HFFc6 (cell line): ENCODE results near the gene SLFN12L. TPM values are rescaled to one million over a fixed set of nuclear protein-coding genes. Genes with fewer than 3 reads are reported as not detected.
"Not testable (repeated sequence)": the region's sequence is repeated elsewhere in the genome, so short reads cannot be mapped to it uniquely, and the experiment has no call there.

ENCODE experiments used
- DNase-seq: peaks from one replicate; pipeline ENCODE4 v3.0.0-alpha.2; 2018
- H3K27ac Mint-ChIP-seq: 2 replicates; pipeline ENCODE4 v1.8.0; 2020; ENCODE audit warnings: mild to moderate bottlenecking, mixed read lengths
- H3K27me3 Mint-ChIP-seq: 2 replicates; pipeline ENCODE4 v1.8.0; 2021; ENCODE audit warnings: mild to moderate bottlenecking, moderate library complexity, mixed read lengths; ENCODE audit not compliant: insufficient read depth
- H3K36me3 Mint-ChIP-seq: 2 replicates; pipeline ENCODE4 v1.8.0; 2021; ENCODE audit warnings: low read depth, mixed read lengths
- H3K4me1 Mint-ChIP-seq: 2 replicates; pipeline ENCODE4 v1.8.0; 2020; ENCODE audit warnings: low read depth, mixed read lengths
- H3K4me3 Mint-ChIP-seq: 2 replicates; pipeline ENCODE4 v1.8.0; 2020; ENCODE audit warnings: mild to moderate bottlenecking, moderate library complexity, mixed read lengths
- H3K9me3 Mint-ChIP-seq: 2 replicates; pipeline ENCODE4 v1.8.0; 2020; ENCODE audit warnings: mild to moderate bottlenecking, mixed read lengths
- total RNA-seq, 6 experiments: library from RNA; stranded (reverse); fragmentation: NEBNext Ultra II Directional; extraction: Animal tissue kit (Norgen Biotek cat#: 25700); gene quantifications; 2 replicates in 1 of 6; 3 replicates in 5 of 6; pipeline ENCODE4 v1.2.3, GENCODE V29; 2021
- TF ChIP-seq, protein P1 (sequence below): fragments of 200-600 bp; sonication (generic); IDR thresholded peaks from 2 replicates; pipeline ENCODE4 v1.5.0; 2021; ENCODE audit warnings: antibody characterized with exemption, mild to moderate bottlenecking

The SLFN12L gene
- total RNA-seq, 6 experiments from 2014 or later: 0.13 to 0.34 (median 0.25) TPM; not detected in 2

DNA sequence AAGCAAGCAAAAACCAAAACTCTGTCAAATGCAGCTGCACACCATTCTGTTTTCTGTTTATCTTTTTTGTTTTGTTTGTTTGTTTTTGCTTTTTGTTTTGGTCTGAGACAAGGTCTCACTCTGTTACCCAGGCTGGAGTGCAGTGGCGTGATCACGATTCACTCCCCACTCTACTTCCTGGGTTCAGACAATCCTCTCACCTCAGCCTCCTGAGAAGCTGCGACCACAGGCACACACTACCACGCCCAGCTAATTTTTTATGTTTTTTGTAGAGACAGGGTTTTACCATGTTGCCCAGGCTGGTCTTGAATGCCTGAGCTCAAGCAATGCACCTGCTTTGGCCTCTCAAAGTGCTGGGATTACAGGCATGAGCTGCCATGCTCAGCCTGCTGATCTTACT is 69.7 kb downstream of the SLFN12L start:
- Mint-ChIP-seq H3K9me3 (no peaks in the 10 kb centered on the region), H3K27ac (no peak overlapping the region), H3K27me3 (peaks cover 19% of the 10 kb centered on the region), H3K4me3 (no peak overlapping the region), H3K36me3 (no peaks in the 10 kb centered on the region), H3K4me1 (no peaks in the 10 kb centered on the region)
- TF ChIP-seq, protein P1, sequence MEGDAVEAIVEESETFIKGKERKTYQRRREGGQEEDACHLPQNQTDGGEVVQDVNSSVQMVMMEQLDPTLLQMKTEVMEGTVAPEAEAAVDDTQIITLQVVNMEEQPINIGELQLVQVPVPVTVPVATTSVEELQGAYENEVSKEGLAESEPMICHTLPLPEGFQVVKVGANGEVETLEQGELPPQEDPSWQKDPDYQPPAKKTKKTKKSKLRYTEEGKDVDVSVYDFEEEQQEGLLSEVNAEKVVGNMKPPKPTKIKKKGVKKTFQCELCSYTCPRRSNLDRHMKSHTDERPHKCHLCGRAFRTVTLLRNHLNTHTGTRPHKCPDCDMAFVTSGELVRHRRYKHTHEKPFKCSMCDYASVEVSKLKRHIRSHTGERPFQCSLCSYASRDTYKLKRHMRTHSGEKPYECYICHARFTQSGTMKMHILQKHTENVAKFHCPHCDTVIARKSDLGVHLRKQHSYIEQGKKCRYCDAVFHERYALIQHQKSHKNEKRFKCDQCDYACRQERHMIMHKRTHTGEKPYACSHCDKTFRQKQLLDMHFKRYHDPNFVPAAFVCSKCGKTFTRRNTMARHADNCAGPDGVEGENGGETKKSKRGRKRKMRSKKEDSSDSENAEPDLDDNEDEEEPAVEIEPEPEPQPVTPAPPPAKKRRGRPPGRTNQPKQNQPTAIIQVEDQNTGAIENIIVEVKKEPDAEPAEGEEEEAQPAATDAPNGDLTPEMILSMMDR: no peak
- no peak for DNase-seq

- TF ChIP-seq, protein P1: no peak
- peaks cover 41% of the 10 kb centered on the region for H3K27me3 Mint-ChIP-seq
- peaks cover 3% of the 10 kb centered on the region; the same call in 1 of the 2 replicates for H3K36me3 Mint-ChIP-seq
- 0 out of 2 replicates have a peak, but pooled peaks cover 4% of the 10 kb centered on the region for H3K4me1 Mint-ChIP-seq
- H3K4me3 Mint-ChIP-seq: peak overlapping the region; percentile 38; the same call in 1 of the 2 replicates
- H3K27ac Mint-ChIP-seq: no peak overlapping the region
- no peaks in the 10 kb centered on the region; the same call in 1 of the 2 replicates for H3K9me3 Mint-ChIP-seq
- no peak for DNase-seq
These were observed 77.1 kb downstream of the SLFN12L start for GRCh38 chr17:35460354-35460851.

GRCh38 chr17:35454035-35454434 is 83.4 kb downstream of the SLFN12L start:
- H3K4me3 Mint-ChIP-seq, H3K27ac Mint-ChIP-seq, DNase-seq, H3K36me3 Mint-ChIP-seq, H3K9me3 Mint-ChIP-seq, H3K4me1 Mint-ChIP-seq: not testable (repeated sequence)
- peaks cover 52% of the 10 kb centered on the region for H3K27me3 Mint-ChIP-seq

- DNase-seq: no peak
- Mint-ChIP-seq H3K36me3 (no peaks in the 10 kb centered on the region), H3K4me1 (peaks cover 5% of the 10 kb centered on the region; the same call in 1 of the 2 replicates), H3K27ac (no peak overlapping the region), H3K4me3 (no peak overlapping the region), H3K9me3 (no peaks in the 10 kb centered on the region), H3K27me3 (peaks cover 53% of the 10 kb centered on the region)
- TF ChIP-seq, protein P1: no peak
These were observed 84.3 kb downstream of the SLFN12L start for GRCh38 chr17:35453171-35453570.

DNA sequence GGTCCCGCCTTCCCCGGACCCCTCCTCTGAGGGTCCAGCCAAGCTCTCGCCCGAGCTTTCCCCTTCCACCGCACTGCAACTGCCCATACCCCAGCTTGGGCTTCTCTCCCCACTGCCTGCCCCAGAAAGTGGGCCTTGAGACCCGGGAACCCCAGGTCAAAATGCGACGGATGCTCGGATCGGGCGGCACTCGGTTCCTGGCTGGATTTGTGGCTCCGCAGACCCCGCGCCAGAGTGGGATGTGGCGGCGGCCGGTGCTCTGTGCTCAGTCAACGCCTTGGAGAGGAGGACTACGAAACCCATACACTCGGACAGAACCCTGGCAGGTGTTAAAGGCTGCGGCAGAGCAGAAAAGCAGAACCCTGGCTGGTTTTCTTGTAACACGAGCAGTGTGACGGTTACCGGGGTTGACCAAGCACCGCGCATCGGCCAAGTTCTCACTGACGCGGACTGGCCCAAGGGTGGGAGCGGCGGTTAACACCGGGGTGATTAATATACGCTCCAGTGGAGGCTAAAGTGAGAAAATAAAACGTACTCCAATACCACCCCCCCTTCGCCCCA is 88.0 kb downstream of the SLFN12L start:
- TF ChIP-seq, protein P1: no peak
- Mint-ChIP-seq H3K9me3 (no peaks in the 10 kb centered on the region), H3K27me3 (peaks cover 38% of the 10 kb centered on the region), H3K27ac (no peak overlapping the region), H3K4me1 (peaks cover 5% of the 10 kb centered on the region; the same call in 1 of the 2 replicates), H3K4me3 (peak overlapping the region; percentile 45; the same call in 1 of the 2 replicates), H3K36me3 (no peaks in the 10 kb centered on the region)
- no peak for DNase-seq

DNA sequence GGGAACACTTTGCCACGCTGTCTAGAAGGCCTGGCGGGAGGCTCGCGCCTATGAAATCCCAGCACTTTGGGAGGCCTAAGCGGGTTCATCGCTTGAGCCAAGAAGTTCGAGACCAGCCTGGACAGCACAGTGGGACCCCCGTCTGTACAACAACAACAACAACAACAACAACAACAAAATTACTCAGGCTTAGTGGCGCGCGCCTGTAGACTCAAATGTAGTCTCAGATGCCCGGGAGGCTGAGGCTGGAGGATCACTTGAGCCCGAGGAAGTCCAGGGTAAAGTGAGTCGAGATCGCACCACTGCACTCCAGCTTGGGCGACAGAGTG is 88.6 kb downstream of the SLFN12L start:
- no peak for DNase-seq
- Mint-ChIP-seq H3K36me3 (no peaks in the 10 kb centered on the region), H3K9me3 (no peaks in the 10 kb centered on the region), H3K4me1 (peaks cover 5% of the 10 kb centered on the region; the same call in 1 of the 2 replicates), H3K27me3 (peaks cover 38% of the 10 kb centered on the region), H3K4me3 (peak overlapping the region; percentile 88), H3K27ac (0 out of 2 replicates have a peak overlapping the region, but pooled peaks have one; percentile 34)
- TF ChIP-seq, protein P1: no peak
